CD4-positive, alpha-beta T cell treated with Interleukin-1 beta for 1 hour (primary cell): ENCODE results near the gene ARSJ.
A peak's percentile ranks its signal among the peaks of the same experiment; 100 is the strongest.
"Not testable (repeated sequence)": the region's sequence is repeated elsewhere in the genome, so short reads cannot be mapped to it uniquely, and the experiment has no call there.

Experiments
- DNase-seq, 2 donors: peaks; one replicate each; pipeline ENCODE4 v3.0.0-alpha.2; 2020 to 2022

The ARSJ gene

GRCh38 chr4:113979148-113979904, at the start of gene ARSJ:
Gene ARSJ, minus strand, starts transcription at chr4:113979647. Its CDS starts 813 bp downstream, at chr4:113978834.
- peak in 1 of 2 donors; percentile 2 for DNase-seq

- no peak for DNase-seq
These were observed 48.6 kb upstream of the ARSJ start for GRCh38 chr4:114028071-114028470.

- no peak for DNase-seq
These were observed 48.1 kb upstream of the ARSJ start for GRCh38 chr4:114027596-114027995.

GRCh38 chr4:114026447-114026846, 47.0 kb upstream of the ARSJ start:
- no peak for DNase-seq

GRCh38 chr4:114025176-114025777, 45.8 kb upstream of the ARSJ start:
- no peak for DNase-seq

GRCh38 chr4:114021451-114021850, 42.0 kb upstream of the ARSJ start:
- no peak for DNase-seq

GRCh38 chr4:114019969-114020358, 40.5 kb upstream of the ARSJ start:
- DNase-seq = no peak

GRCh38 chr4:114019276-114019968, 40.0 kb upstream of the ARSJ start:
- no peak for DNase-seq

GRCh38 chr4:114017120-114017917, 37.9 kb upstream of the ARSJ start:
- DNase-seq = no peak

- DNase-seq = no peak
These were observed 36.0 kb upstream of the ARSJ start for GRCh38 chr4:114015444-114015899.

- DNase-seq = not testable (repeated sequence)
These were observed 33.8 kb upstream of the ARSJ start for GRCh38 chr4:114013201-114013600.

- no peak for DNase-seq
These were observed 33.3 kb upstream of the ARSJ start for GRCh38 chr4:114012749-114013148.

- no peak for DNase-seq
These were observed 26.4 kb upstream of the ARSJ start for GRCh38 chr4:114005569-114006442.

- peak; percentile 16 to 23 for DNase-seq
These were observed 25.2 kb upstream of the ARSJ start for GRCh38 chr4:114004483-114005226.

GRCh38 chr4:113998531-113998930, 19.1 kb upstream of the ARSJ start:
- DNase-seq = no peak

- DNase-seq = no peak
These were observed 18.6 kb upstream of the ARSJ start for GRCh38 chr4:113998079-113998478.

- no peak for DNase-seq
These were observed 17.8 kb upstream of the ARSJ start for GRCh38 chr4:113997206-113997605.

GRCh38 chr4:113996599-113997177, 17.2 kb upstream of the ARSJ start:
- no peak for DNase-seq

GRCh38 chr4:113993887-113994286, 14.4 kb upstream of the ARSJ start:
- no peak for DNase-seq

- no peak for DNase-seq
These were observed 11.4 kb upstream of the ARSJ start for GRCh38 chr4:113990886-113991285.
